Calu3 (cell line): ENCODE data around the gene DBI. TPM values are rescaled to one million over a fixed set of nuclear protein-coding genes. Genes with fewer than 3 reads are reported as not detected.

Experiments
- BruUV-seq: library from RNA; stranded (reverse); fragments of 400-500 nt; replicated peaks from 2 replicates; lab custom pipeline; 2021; lab: Mats Ljungman, UMichigan
- CTCF ChIA-PET: fragments of 300-600 bp; sonication (Branson Sonifier 250); formaldehyde crosslinking; loops from one replicate; lab custom pipeline; 2022; ENCODE audit warnings: antibody characterized with exemption; lab: Charles Lee
- DNase-seq: peaks from one replicate; pipeline ENCODE4 v3.0.0; 2022
- H3K27ac Mint-ChIP-seq: one replicate; pipeline ENCODE4 v1.8.0; 2022; ENCODE audit warnings: mixed read lengths; ENCODE audit not compliant: unreplicated experiment
- H3K27me3 Mint-ChIP-seq: one replicate; pipeline ENCODE4 v1.8.0; 2022; ENCODE audit warnings: mixed read lengths; ENCODE audit not compliant: unreplicated experiment
- H3K36me3 Mint-ChIP-seq: one replicate; pipeline ENCODE4 v1.8.0; 2022; ENCODE audit warnings: mild to moderate bottlenecking, moderate library complexity, mixed read lengths; ENCODE audit not compliant: insufficient read depth, unreplicated experiment
- H3K4me1 Mint-ChIP-seq: one replicate; pipeline ENCODE4 v1.8.0; 2022; ENCODE audit warnings: mild to moderate bottlenecking, low read depth, mixed read lengths; ENCODE audit not compliant: unreplicated experiment
- H3K4me3 Mint-ChIP-seq: one replicate; pipeline ENCODE4 v1.8.0; 2022; ENCODE audit warnings: mild to moderate bottlenecking, low read depth, moderate library complexity, mixed read lengths; ENCODE audit not compliant: unreplicated experiment
- H3K9me3 Mint-ChIP-seq: one replicate; pipeline ENCODE4 v1.8.0; 2022; ENCODE audit warnings: low read depth, mixed read lengths; ENCODE audit not compliant: unreplicated experiment
- CTCF ChIP-seq: fragments of 200-600 bp; IDR thresholded peaks from one replicate; pipeline ENCODE4 v1.8.0; 2022; ENCODE audit warnings: antibody characterized with exemption; ENCODE audit not compliant: unreplicated experiment
- intact Hi-C: fragments of 100-400 bp; cut with micrococcal nuclease; formaldehyde crosslinking; loops from one replicate; pipeline ENCODE4 v1.10.0; 2022; ENCODE audit not compliant: unreplicated experiment
- total RNA-seq: library from RNA; stranded (reverse); gene quantifications from 2 replicates; pipeline ENCODE4 v1.2.3, GENCODE V29; 2022

Gene DBI
- total RNA-seq, 1 experiment from 2014 or later: 222 TPM

GRCh38 chr2:119421304-119421703, 54.5 kb downstream of the DBI start:
- CTCF ChIA-PET: no interaction called here
- Mint-ChIP-seq H3K4me1 (peaks cover 8% of the 10 kb centered on the region), H3K36me3 (no peaks in the 10 kb centered on the region), H3K4me3 (no peak overlapping the region), H3K9me3 (peaks cover 6% of the 10 kb centered on the region), H3K27me3 (peaks cover 2% of the 10 kb centered on the region), H3K27ac (no peak overlapping the region)
- TF ChIP-seq CTCF: no peak
- no peak for DNase-seq
- BruUV-seq: no TSS peak
- intact Hi-C loops: no loop called here

- Mint-ChIP-seq H3K4me3 (no peak overlapping the region), H3K27ac (no peak overlapping the region), H3K4me1 (peaks cover 12% of the 10 kb centered on the region), H3K36me3 (no peaks in the 10 kb centered on the region), H3K27me3 (peaks cover 6% of the 10 kb centered on the region), H3K9me3 (peaks cover 6% of the 10 kb centered on the region)
- CTCF ChIA-PET: no interaction called here
- TF ChIP-seq CTCF: no peak
- DNase-seq: no peak
- no TSS peak for BruUV-seq
- intact Hi-C loops: no loop called here
Measured at GRCh38 chr2:119421741-119422140, 55.0 kb downstream of the DBI start.

Other genes starting within 250 kb of the DBI start
- gene C1QL2, start 208.2 kb upstream of the DBI start, total RNA-seq: not detected in 2 replicates
- gene STEAP3, start 143.1 kb upstream of the DBI start, total RNA-seq: 28.3 and 30.5 TPM in 2 replicates
- 5.5 and 7.1 TPM in 2 replicates for gene C2orf76, start 143 bp upstream of the DBI start, total RNA-seq
- gene TMEM37, start 64.9 kb downstream of the DBI start, total RNA-seq: 0.61 and 0.76 TPM in 2 replicates
- gene SCTR, start 157.5 kb downstream of the DBI start, total RNA-seq: 0.56 and 0.85 TPM in 2 replicates
- 9.5 and 10.0 TPM in 2 replicates for gene CFAP221, start 177.5 kb downstream of the DBI start, total RNA-seq